Left renal pelvis (tissue), 4 donors: ENCODE results near the gene BIRC6. TPM values are rescaled to one million over a fixed set of nuclear protein-coding genes. Genes with fewer than 3 reads are reported as not detected.
"Not testable (repeated sequence)": the region's sequence is repeated elsewhere in the genome, so short reads cannot be mapped to it uniquely, and the experiment has no call there.

ENCODE experiments used
- DNase-seq, 4 donors: peaks; one replicate each; pipeline ENCODE4 v3.0.0-alpha.2; 2013; ENCODE audit warnings: low read depth in 4 of 4, low spot score in 3 of 4
- polyA plus RNA-seq, 4 donors: library from polyadenylated mRNA; unstranded; fragments of 120-200 nt; gene quantifications; one replicate each; pipeline ENCODE4 v1.2.1, GENCODE V29; 2013; ENCODE audit not compliant: insufficient read length in 4 of 4

Gene BIRC6
- polyA plus RNA-seq, 4 donors: 58.5 to 78.3 (median 76.6) TPM

DNA sequence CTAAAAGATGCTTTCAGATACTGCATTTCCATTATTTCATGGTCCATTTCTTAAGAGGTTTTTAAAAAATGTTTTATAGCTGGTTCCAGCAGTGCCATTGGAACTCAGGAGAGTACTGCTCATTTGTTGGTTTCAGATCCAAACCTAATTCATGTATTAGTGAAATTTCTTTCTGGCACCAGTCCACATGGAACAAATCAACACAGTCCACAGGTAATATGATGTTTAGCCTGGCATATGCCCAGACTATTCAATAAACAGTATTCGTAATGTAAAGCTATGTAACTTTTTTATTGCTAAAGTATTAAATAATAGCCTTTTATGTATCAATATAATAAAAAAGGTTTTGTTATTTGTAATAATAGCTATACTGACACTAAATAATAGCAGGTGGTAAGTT lies 134.5 kb downstream of the BIRC6 start:
- no peak for DNase-seq

DNA sequence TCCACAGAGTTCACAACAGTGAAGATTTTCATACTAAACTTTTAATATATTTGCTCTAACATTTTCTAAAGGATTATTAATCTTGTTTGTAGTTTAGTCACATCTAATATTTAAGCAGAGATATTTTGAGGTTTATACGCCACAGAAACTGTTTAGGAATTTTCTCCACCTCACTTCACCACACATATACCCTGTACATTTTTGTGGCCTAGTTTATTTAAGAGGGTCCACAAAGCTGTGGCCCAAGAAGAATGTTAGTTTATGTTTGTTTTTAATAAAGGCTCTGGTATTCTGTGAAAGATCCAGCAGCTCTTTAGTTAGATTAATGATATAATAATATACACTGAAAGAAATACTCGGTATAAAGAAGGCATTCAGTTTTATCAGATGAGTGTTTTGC lies 138.3 kb downstream of the BIRC6 start:
- no peak for DNase-seq

DNA sequence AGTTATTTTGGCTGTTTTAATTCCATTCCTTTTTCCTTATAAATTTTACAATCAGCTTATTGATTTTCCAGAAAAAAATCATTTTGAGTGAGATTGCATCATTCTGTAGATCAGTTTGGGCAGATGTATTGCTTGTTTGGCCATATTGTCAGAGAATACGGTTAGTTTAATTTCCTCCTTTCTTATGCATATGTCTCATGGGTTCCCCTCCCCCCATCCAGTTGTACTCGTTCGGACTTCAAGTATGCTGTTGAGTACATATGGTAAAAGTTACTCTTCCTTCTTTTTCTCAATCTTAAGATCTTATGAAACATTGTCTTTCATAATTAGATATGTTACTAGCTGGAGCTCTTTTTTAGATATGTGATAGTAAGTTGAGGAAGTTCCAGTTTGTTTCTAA lies 139.8 kb downstream of the BIRC6 start:
- DNase-seq: no peak

GRCh38 chr2:32498306-32498705 lies 141.5 kb downstream of the BIRC6 start:
- no peak for DNase-seq

DNA sequence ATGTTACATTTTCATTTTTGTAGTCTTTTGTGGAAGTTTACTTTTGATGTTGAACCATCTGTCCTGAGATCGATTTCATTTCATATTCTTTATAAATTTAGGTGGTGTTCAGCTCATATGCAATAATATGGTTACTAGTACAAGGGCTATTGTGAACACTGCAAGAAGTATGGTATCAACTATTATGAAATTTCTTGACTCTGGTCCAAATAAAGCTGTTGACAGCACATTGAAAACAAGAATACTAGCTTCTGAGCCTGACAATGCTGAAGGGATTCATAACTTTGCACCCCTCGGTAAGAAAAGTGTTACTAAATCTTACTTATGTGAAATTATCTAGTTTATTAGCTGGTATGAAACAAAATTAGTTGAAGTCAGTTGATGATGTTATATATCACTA lies 146.1 kb downstream of the BIRC6 start:
- no peak for DNase-seq

DNA sequence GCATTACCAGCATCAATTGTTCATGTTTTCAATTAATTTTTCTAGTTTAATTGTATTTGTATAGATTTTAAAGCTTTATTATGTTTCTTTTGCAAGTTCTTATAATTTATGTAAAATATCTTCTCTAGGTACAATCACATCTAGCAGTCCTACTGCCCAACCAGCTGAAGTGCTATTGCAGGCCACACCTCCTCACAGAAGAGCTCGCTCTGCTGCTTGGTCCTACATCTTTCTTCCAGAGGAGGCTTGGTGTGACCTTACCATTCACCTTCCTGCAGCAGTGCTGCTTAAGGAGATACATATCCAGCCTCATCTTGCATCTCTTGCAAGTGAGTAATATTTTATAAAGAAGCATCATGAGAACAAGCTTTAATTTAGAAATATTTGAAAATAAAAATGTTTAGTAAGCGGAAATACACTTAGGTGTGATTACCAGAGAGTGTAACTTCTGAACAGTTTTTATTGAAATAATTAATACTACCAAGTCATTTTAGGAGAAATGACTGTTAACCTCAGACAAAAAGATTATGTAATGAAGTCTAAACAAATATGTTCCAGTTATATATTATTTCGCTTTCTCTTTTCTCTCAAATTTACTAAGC lies 148.2 kb downstream of the BIRC6 start:
- DNase-seq: no peak

GRCh38 chr2:32506446-32506845 lies 149.6 kb downstream of the BIRC6 start:
- no peak for DNase-seq

DNA sequence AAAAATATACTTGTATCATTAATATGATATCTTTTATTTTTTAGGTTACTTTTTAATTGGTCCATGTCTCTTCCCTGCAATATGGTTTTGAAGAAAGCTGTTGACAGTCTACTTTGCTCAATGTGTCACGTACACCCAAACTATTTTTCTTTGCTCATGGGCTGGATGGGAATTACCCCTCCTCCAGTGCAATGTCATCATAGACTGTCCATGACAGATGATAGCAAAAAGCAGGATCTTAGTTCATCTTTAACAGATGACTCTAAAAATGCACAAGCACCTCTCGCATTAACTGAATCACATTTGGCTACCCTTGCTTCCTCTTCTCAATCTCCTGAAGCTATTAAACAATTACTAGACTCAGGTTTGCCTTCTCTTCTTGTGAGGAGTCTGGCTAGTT lies 158.1 kb downstream of the BIRC6 start:
- no peak for DNase-seq

DNA sequence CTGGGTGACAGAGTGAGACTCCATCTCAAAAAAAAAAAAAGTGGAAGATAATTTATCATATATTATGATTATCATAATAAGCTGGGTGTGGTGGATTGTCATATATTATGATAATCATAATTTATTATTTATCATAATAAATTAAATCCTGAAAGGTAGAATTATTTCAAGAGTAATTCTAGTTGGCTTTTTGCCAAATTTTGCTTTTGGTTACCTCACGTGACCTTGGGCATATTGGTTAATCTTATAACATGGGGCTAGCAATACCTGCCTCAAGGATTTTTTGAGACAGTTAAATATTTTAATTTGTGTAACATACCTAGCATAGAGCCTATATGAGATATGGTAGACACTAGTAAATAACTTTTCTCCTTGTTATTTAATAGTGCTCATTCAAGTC lies 159.7 kb downstream of the BIRC6 start:
- no peak for DNase-seq

- DNase-seq: no peak
These were observed 165.9 kb downstream of the BIRC6 start for GRCh38 chr2:32522770-32523169.

DNA sequence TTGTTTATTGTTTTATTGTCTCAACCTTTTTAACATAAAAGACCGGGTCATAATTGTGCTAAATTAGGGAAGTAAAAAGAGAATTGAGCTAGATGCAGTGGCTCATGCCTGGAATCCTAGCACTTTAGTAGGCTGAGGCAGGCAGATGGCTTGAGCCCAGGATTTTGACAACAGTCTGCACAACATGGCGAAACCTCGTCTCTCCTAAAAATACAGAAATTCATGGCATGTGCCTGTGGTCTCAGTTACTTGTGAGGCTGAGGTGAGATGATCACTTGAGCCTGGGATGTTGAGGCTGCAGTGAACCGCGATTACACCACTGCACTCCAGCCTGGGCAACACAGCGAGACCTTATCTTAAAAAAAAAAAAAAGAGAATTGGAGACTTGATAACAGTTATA lies 166.9 kb downstream of the BIRC6 start:
- no peak for DNase-seq

GRCh38 chr2:32532341-32532740 lies 175.5 kb downstream of the BIRC6 start:
- no peak for DNase-seq

GRCh38 chr2:32532961-32533360 lies 176.1 kb downstream of the BIRC6 start:
- no peak for DNase-seq

DNA sequence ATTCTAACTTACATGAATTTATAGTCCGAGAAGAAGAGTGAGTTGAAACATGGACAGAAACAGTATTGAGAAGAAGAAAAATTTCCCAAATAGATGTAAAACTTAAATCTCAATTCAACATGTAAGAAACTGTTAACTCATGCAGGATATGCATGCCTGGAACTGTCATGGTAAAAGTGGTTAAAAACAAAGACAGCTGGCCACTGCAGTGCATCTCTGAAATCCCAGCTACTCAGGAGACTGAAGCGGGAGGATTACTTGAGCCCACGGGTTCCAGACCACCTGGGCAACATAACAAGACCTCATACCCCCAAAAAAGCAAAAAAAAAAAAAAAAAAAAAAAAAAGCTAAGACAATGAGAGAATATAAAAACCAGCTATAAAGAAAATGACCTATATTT lies 178.0 kb downstream of the BIRC6 start:
- no peak for DNase-seq

DNA sequence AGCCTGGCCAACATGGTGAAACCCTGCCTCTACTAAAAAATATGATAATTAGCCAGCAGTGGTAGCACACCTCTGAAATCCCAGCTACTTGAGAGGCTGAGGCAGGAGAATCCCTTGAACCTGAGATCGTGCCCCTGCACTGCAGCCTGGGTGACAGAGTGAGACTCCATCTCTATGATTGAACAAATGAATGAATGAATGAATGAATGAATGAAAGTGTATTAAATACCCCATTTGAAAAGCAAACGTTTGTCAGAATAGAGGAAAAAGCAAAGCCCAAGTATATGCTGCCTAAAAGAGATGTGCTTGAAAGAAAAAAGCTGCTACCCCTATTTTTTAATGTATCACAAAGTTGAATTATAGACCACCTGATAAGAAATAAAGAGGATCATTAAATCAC lies 181.9 kb downstream of the BIRC6 start:
- DNase-seq: no peak

GRCh38 chr2:32552483-32552882 lies 195.7 kb downstream of the BIRC6 start:
- DNase-seq: not testable (repeated sequence)

GRCh38 chr2:32553829-32554432 lies 197.1 kb downstream of the BIRC6 start:
- peak in 3 of 4 donors; percentile 8 to 21 (median 8) for DNase-seq

- no peak for DNase-seq
These were observed 201.7 kb downstream of the BIRC6 start for GRCh38 chr2:32558492-32558891.

- no peak for DNase-seq
These were observed 202.3 kb downstream of the BIRC6 start for GRCh38 chr2:32559136-32559535.

GRCh38 chr2:32562906-32563305 lies 206.1 kb downstream of the BIRC6 start:
- DNase-seq: no peak

GRCh38 chr2:32564417-32565035 lies 207.7 kb downstream of the BIRC6 start:
- no peak for DNase-seq

- DNase-seq: no peak
These were observed 209.1 kb downstream of the BIRC6 start for GRCh38 chr2:32565902-32566301.
